ENCODE measurements around the gene TXNL4A.

The TXNL4A gene

DNA sequence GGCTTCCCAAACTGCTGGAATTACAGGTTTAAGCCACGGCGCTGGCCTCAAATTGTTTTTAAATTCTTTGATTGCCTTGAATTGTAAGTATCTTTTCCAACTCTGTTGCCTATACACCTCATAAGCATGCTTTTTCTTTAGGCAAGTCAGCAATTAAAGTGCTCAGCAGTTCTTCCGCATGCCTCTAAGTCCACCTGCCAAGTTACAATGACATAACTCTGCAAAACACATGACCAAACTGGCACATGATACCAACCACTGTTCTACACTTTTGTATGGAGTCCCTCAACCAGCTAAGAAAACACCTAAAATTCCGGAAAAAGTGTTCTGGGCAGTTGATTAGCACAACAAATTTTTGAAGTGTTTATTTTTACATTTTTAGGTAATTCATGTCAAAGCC, 5.1 kb downstream of the TXNL4A start:
- in situ Hi-C loops (cut with HindIII; ENCODE audit: low sequenced_read_pairs), result no loop called here
- TF ChIP-seq, protein P1, sequence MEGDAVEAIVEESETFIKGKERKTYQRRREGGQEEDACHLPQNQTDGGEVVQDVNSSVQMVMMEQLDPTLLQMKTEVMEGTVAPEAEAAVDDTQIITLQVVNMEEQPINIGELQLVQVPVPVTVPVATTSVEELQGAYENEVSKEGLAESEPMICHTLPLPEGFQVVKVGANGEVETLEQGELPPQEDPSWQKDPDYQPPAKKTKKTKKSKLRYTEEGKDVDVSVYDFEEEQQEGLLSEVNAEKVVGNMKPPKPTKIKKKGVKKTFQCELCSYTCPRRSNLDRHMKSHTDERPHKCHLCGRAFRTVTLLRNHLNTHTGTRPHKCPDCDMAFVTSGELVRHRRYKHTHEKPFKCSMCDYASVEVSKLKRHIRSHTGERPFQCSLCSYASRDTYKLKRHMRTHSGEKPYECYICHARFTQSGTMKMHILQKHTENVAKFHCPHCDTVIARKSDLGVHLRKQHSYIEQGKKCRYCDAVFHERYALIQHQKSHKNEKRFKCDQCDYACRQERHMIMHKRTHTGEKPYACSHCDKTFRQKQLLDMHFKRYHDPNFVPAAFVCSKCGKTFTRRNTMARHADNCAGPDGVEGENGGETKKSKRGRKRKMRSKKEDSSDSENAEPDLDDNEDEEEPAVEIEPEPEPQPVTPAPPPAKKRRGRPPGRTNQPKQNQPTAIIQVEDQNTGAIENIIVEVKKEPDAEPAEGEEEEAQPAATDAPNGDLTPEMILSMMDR (IDR thresholded peaks at IDR 0.05; ENCODE audit: low read depth, low read length, missing control alignments), result no peak
- H3K4me3 ChIP-seq (ENCODE audit: low read depth, low read length), result no peak overlapping the region
- DNase-seq (ENCODE audit: low read depth), result no peak

DNA sequence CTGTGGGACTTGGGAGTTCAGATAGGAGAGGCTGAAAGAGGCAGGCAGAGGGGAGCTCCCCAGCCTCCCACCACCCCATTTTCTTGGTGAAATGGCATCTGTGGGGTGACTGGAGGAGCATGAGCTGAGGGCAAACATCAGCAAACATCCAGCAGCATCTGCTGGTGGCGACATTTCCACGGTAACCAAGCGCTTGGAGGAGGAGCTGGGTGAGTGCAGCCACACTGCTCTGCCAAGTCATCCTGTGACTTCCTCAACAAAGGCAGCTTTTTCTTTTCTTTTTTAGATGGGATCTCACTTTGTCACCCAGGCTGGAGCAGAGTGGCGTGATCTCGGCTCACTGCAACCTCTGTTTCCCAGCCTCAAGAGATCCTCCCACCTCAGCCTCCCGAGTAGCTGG, 5.6 kb downstream of the TXNL4A start:
- no peak overlapping the region for H3K4me3 ChIP-seq (ENCODE audit: low read depth, low read length)
- DNase-seq (ENCODE audit: low read depth), result no peak
- TF ChIP-seq, protein P1 (IDR thresholded peaks at IDR 0.05; ENCODE audit: low read depth, low read length, missing control alignments), result no peak
- in situ Hi-C loops (cut with HindIII; ENCODE audit: low sequenced_read_pairs), result no loop called here

DNA sequence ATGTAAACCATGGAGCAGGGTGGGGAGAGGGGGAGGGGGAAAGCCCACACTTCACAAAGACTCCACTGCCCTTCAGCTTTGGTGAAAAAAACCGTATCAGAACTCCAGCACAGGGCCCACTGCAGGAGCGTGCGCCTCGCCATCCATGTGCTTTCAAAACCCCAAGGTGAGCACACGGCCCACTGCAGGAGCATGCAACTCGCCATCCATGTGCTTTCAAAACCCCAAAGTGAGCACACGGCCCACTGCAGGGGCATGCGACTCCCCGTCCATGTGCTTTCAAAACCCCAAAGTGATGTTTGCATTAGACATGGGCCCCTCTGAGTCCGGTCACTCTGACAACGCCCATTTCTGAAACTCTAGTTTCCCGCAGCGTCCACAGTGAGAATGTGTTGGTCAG, 7.8 kb downstream of the TXNL4A start:
- DNase-seq (ENCODE audit: low read depth), result no peak
- in situ Hi-C loops (cut with HindIII; ENCODE audit: low sequenced_read_pairs), result no loop called here

DNA sequence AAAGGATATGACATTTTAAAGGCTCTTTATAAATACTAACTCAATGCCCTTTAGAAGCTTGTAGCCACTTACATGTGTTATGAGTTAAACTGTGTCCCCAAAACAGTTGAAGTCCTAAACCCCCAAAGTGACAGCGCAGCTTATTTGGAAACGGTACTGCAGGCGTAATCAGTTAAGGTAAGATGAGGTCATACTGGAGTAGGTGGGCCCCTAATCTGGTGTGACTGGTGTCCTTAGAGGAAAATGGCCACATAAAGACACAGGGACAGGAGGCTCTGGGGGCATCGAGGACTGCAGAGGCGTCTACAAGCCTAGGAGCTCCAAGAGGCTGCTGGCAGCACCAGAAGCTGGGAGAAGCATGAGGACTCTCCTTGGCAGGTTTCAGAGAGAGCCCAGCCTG, 8.5 kb downstream of the TXNL4A start:
- TF ChIP-seq, protein P1 (IDR thresholded peaks at IDR 0.05; ENCODE audit: low read depth, low read length, missing control alignments), result no peak
- in situ Hi-C loops (cut with HindIII; ENCODE audit: low sequenced_read_pairs), result no loop called here
- H3K4me3 ChIP-seq (ENCODE audit: low read depth, low read length), result no peak overlapping the region
- DNase-seq (ENCODE audit: low read depth), result no peak

More for the DNA sequence above, 7.8 kb downstream of the TXNL4A start:
- TF ChIP-seq, protein P1 (IDR thresholded peaks at IDR 0.05; ENCODE audit: low read depth, low read length, missing control alignments), result no peak
- H3K4me3 ChIP-seq (ENCODE audit: low read depth, low read length), result no peak overlapping the region

DNA sequence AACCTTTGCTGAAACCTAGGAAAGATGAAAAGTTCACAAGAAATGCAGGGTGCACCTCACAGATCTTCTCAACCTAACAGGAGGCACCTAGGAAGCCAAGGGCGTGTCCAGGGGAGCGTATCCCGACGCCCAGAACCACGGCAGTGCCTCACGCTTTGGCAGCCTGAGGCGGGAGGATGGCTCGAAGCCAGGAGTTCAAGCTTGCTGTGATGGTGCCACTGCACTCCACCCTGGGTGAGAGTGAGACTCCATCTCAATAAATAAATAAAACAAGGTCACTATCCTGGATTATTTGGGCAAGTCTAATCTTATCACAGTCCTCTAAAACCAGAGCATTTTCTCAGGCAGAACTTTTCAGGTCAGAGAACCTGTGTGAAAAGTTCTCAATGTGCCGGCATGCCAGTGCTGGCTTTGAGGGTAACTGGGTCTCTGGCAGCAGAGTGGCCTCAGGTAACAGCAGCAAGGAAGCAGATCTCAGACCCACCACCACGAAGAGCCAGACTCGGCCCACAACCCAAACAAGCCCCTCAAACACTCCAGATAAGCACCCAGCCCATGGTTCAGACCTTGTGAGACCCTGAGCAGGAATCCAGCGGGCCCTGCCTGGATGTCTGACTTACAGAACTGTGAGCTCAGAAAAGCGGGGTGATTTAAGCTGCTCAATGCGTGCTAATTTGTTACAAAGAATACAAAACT, 12.2 kb downstream of the TXNL4A start:
- in situ Hi-C loops (cut with HindIII; ENCODE audit: low sequenced_read_pairs), result no loop called here
- TF ChIP-seq, protein P1 (IDR thresholded peaks at IDR 0.05; ENCODE audit: low read depth, low read length, missing control alignments), result no peak
- H3K4me3 ChIP-seq (ENCODE audit: low read depth, low read length), result no peak overlapping the region

DNA sequence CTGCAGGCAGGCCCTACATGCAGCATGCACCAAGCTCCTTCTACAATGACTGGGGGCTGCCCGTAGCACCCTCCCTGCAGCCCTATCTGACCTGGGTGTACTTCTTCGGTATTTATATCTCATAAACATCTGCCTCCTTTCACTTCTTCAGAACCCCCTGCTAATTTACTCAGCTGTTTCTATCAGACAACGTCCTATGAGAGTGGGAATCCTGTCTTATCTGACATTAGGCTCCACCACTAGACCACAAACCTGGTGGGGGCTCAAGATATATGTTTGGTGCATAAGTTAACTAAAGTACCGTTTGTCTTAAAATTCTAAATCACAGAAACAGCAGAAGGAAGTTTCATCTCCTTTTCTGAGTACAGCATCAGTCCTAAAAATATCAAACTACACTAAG, 13.3 kb downstream of the TXNL4A start:
- DNase-seq (ENCODE audit: low read depth), result no peak
- no peak overlapping the region for H3K4me3 ChIP-seq (ENCODE audit: low read depth, low read length)
- in situ Hi-C loops (cut with HindIII; ENCODE audit: low sequenced_read_pairs), result no loop called here
- TF ChIP-seq, protein P1 (IDR thresholded peaks at IDR 0.05; ENCODE audit: low read depth, low read length, missing control alignments), result no peak

More for the DNA sequence above, 12.2 kb downstream of the TXNL4A start:
- DNase-seq (ENCODE audit: low read depth), result no peak
